Gastrocnemius medialis (tissue), 4 donors: ENCODE results near the gene LRRC2. TPM values are rescaled to one million over a fixed set of nuclear protein-coding genes. Genes with fewer than 3 reads are reported as not detected.

Experiments used
- ATAC-seq, 2 donors: fragments of 150-250 bp; one replicate each; pipeline ENCODE4 v1.9.1; 2016
- DNase-seq, 2 donors: peaks; one replicate each; pipeline ENCODE4 v3.0.0-alpha.2; 2019
- H3K27ac ChIP-seq, 4 donors: fragments of 200-600 bp; sonication (generic); 1 replicate in 1 of 4; 2 replicates in 3 of 4; pipeline ENCODE4 v1.5.1; 2016 to 2018; ENCODE audit warnings: mild to moderate bottlenecking in 2 of 4, moderate library complexity in 1 of 4
- H3K27me3 ChIP-seq, 3 donors: fragments of 200-600 bp; sonication (generic) in 2 of 3; 1 replicate in 1 of 3; 2 replicates in 2 of 3; pipeline versions ENCODE4 v1.5.1 to v1.6.0; 2016 to 2019; ENCODE audit warnings: mild to moderate bottlenecking in 1 of 3, moderate library complexity in 1 of 3
- H3K36me3 ChIP-seq, 2 donors: fragments of 200-600 bp; sonication (generic) in 1 of 2; one replicate each; pipeline ENCODE4 v1.5.1; 2017 to 2018
- H3K4me1 ChIP-seq, 2 donors: fragments of 200-600 bp; sonication (generic) in 1 of 2; one replicate each; pipeline ENCODE4 v1.5.1; 2016 to 2017; ENCODE audit warnings: mild to moderate bottlenecking in 2 of 2
- H3K4me3 ChIP-seq, 4 donors: fragments of 200-600 bp; sonication (generic) in 3 of 4; 1 replicate in 1 of 4; 2 replicates in 3 of 4; pipeline ENCODE4 v1.5.1; 2016 to 2019; ENCODE audit warnings: mild to moderate bottlenecking in 2 of 4
- H3K9me3 ChIP-seq, 3 donors: fragments of 200-600 bp; sonication (generic) in 2 of 3; 1 replicate in 1 of 3; 2 replicates in 2 of 3; pipeline ENCODE4 v1.5.1; 2016 to 2019
- CTCF ChIP-seq, 5 experiments: fragments of 450-650 bp in 3 of 5; fragments of 200-600 bp in 2 of 5; sonication (generic) in 2 of 5; IDR thresholded peaks in 4 of 5; conservative IDR thresholded peaks in 1 of 5; 1 replicate in 4 of 5; 2 replicates in 1 of 5; pipeline ENCODE4 v1.5.1; 2016 to 2019; ENCODE audit warnings: antibody characterized with exemption in 5 of 5, mild to moderate bottlenecking in 3 of 5, moderate library complexity in 3 of 5
- POLR2A ChIP-seq, 2 donors: fragments of 450-650 bp; IDR thresholded peaks; one replicate each; pipeline ENCODE4 v1.6.1; 2017; ENCODE audit warnings: antibody characterized with exemption in 2 of 2, mild to moderate bottlenecking in 2 of 2, moderate library complexity in 2 of 2
- in situ Hi-C, 4 donors: fragments of 200-750 bp; cut with MboI; loops; one replicate each; pipeline versions ENCODE4 v1.15.0 to v1.8.0; 2017; ENCODE audit warnings: low sequenced_read_pairs in 4 of 4
- intact Hi-C: fragments of 100-400 bp; cut with DNase I; formaldehyde crosslinking; loops from one replicate; pipeline ENCODE4 v1.15.1; 2023; ENCODE audit warnings: low total_unique reads
- total RNA-seq, 4 donors: library from RNA; depleted of rRNA; stranded (reverse); fragments of >200 nt; gene quantifications; one replicate each; pipeline versions ENCODE4 v1.1.0 to v1.2.3, GENCODE V29; 2016

LRRC2 gene
- total RNA-seq, 4 donors from 2014 or later: 72.7 to 103 (median 92.1) TPM

DNA sequence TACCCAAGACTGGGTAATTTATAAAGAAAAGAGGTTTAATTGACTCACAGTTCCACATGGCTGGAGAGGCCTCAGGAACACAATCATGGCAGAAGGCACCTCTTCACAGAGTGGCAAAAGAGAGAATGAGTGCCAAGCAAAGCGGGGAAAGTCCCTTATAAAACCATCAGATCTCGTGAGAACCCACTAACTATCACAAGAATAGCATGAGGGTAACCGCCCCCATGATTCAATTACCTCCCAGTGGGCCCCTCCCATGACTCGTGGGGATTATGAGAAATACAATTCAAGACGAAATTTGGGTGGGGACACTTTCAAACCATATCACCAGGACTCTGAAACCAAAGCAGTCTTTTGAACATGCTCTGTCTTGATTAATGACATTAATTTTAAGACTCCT lies 61.3 kb downstream of the LRRC2 start:
- Histone ChIP-seq H3K27ac (peak overlapping the region in 1 of 4 donors; percentile 64), H3K27me3 (no peaks in the 10 kb centered on the region), H3K36me3 (no peaks in the 10 kb centered on the region), H3K4me3 (no peak overlapping the region), H3K4me1 (peaks cover 26 to 29% of the 10 kb centered on the region in 2 donors), H3K9me3 (no peaks in the 10 kb centered on the region)
- in situ Hi-C loops: no loop called here
- intact Hi-C loops: no loop called here
- TF ChIP-seq POLR2A (IDR thresholded peaks at IDR 0.05): no peak
- TF ChIP-seq CTCF (IDR thresholded peaks at IDR 0.05 in 4 of 5, conservative IDR thresholded peaks at IDR 0.05 in 1 of 5): no peak
- ATAC-seq (no peak), DNase-seq (no peak)

DNA sequence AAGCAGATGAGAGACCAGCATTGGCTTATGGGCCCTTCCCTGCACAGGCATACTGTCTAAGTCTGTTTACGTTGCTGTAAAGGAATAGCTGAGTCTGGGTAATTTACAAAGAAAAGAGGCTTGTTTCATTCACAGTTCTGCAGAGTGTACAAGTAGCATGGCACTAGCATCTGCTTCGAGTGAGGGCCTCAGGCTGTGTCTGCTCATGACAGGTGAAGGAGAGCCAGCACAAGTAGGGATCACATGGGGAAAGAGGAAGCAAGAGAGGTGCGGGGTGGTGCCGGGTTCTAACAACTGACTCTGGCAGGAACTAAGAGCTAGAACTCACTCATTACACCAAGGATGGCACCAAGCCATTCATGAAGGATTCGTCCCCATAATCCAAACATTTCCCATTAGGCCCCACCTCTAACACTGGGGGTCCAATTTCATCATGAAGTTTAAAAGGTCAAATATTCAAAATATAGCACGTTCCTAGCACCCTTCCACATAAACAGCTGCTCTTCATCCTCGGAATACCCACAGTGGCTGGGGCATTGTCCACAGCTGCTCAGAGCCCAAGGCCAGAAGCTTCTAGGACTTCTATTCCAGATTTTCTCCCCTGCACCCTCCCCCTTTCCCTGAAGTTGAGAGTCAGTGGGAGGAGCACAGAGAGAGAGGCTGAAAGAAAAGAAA lies 62.8 kb downstream of the LRRC2 start:
- no peak for DNase-seq
- no peaks in the 10 kb centered on the region for H3K36me3 ChIP-seq
- ATAC-seq: peak in 1 of 2 donors; percentile 30
- no peaks in the 10 kb centered on the region for H3K27me3 ChIP-seq
- no peak overlapping the region for H3K4me3 ChIP-seq
- no peak for TF ChIP-seq CTCF (IDR thresholded peaks at IDR 0.05 in 4 of 5, conservative IDR thresholded peaks at IDR 0.05 in 1 of 5)
- intact Hi-C loops (no loop called here), in situ Hi-C loops (no loop called here)
- peak overlapping the region; percentile 37 to 77 (median 68) for H3K27ac ChIP-seq
- peaks cover 29 to 38% of the 10 kb centered on the region in 2 donors for H3K4me1 ChIP-seq
- H3K9me3 ChIP-seq: no peaks in the 10 kb centered on the region

DNA sequence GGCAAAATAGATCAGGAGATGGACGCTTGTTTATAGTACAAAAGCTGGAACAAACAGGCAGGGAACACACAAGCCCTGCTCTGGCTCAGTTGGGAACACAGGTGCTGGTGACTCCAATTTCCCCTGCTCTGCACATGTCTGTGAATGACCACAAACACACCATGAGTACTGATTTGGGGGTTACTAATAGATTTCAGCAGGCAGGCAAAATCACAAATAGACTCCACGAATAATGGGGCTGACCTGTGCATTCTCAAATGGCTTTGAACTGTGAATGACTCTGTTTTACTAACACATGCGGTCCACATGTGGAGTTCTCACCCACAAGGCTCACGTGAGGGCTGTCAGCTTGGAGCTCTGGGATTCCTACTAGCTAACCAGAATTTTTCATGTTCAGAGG lies 64.4 kb downstream of the LRRC2 start:
- TF ChIP-seq POLR2A (IDR thresholded peaks at IDR 0.05) (no peak), CTCF (IDR thresholded peaks at IDR 0.05 in 4 of 5, conservative IDR thresholded peaks at IDR 0.05 in 1 of 5) (no peak)
- ATAC-seq (peak in 1 of 2 donors; percentile 68), DNase-seq (peak in 1 of 2 donors; percentile 49)
- Histone ChIP-seq H3K27me3 (no peaks in the 10 kb centered on the region), H3K4me3 (no peak overlapping the region), H3K27ac (peak overlapping the region in 3 of 4 donors; percentile 64 to 77 (median 71)), H3K36me3 (no peaks in the 10 kb centered on the region), H3K4me1 (peaks cover 29 to 38% of the 10 kb centered on the region in 2 donors), H3K9me3 (no peaks in the 10 kb centered on the region)
- intact Hi-C loops: no loop called here
- in situ Hi-C loops: no loop called here

DNA sequence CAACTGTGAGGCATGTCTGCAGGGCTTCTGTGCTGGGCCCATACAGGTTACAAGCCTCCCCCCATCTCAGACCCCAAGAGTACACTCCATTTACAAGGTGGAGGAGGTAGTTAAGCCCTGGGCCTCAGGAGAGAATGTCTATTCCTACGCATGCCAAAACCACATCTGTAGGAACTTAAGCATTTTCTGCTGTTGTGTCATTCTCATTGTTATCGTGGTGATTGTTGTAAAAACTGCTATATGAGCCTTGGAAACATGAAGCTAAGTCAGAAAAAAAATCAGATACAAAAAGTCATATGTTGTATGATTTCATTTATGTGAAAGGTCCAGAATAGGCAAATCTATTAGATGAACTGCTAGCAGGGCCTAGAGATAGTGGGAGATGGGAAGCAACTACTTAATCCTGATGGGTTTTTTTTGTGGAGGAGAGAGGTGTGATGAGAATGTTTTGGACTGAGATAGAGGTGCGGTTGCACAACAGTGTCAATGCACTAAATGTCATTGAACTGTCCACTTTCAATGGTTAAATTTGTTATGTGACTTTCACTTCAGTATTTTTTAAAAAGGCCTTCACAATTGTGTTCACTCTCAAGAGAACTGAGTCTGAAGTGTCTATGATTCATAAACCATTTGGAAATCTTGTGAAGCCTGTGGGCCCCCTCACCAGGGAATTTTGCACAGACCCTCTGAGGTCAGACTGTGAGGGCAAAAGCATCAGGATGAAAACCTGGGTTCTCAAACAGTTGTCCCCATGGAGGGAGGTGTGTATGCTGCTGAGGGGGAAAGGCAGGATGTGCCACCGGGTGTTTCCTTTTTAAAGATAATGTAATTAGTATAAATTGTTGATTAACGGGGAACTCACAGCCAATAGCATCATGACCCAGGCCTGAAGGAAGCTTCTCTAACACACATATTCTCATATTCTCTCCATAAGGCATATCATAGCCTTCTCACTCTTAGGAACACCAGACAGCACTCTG lies 65.2 kb downstream of the LRRC2 start:
- TF ChIP-seq POLR2A (IDR thresholded peaks at IDR 0.05): no peak
- TF ChIP-seq CTCF (IDR thresholded peaks at IDR 0.05 in 4 of 5, conservative IDR thresholded peaks at IDR 0.05 in 1 of 5): no peak
- in situ Hi-C loops (no loop called here), intact Hi-C loops (no loop called here)
- Histone ChIP-seq H3K36me3 (no peaks in the 10 kb centered on the region), H3K9me3 (no peaks in the 10 kb centered on the region), H3K4me3 (no peak overlapping the region), H3K27me3 (no peaks in the 10 kb centered on the region), H3K4me1 (peaks cover 29 to 38% of the 10 kb centered on the region in 2 donors), H3K27ac (peak overlapping the region in 3 of 4 donors; percentile 64 to 77 (median 71))
- ATAC-seq (no peak), DNase-seq (no peak)
